NCI-H1436 (cell line): ENCODE results near the gene AGR2.
"Not testable (repeated sequence)": the region's sequence is repeated elsewhere in the genome, so short reads cannot be mapped to it uniquely, and the experiment has no call there.

Experiments used
- DNase-seq: peaks from one replicate; lab custom pipeline; 2025; lab: John Stamatoyannopoulos, UW

AGR2 gene

GRCh38 chr7:16773884-16774283, 30.9 kb downstream of the AGR2 start:
- no peak for DNase-seq

DNA sequence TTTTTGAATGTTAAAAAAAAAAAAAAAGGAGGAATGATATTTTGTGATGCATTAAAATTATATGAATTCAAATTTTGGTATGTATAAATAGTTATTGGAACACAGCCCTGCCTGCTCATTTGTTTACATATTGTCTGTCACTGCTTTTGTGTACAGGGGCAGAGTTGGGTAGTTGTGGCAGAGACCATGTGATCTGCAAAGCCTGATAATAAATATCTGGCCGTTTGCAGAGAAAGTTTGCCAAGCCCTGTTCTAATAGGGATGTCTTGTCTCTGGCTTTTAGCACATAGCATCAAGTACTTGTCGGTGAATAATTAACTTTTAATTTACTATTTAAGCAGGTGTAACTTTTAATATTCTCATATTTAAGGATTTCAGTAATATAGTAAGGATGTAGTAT, 31.5 kb downstream of the AGR2 start:
- DNase-seq = no peak

GRCh38 chr7:16770657-16771329, 34.0 kb downstream of the AGR2 start:
- DNase-seq = no peak

DNA sequence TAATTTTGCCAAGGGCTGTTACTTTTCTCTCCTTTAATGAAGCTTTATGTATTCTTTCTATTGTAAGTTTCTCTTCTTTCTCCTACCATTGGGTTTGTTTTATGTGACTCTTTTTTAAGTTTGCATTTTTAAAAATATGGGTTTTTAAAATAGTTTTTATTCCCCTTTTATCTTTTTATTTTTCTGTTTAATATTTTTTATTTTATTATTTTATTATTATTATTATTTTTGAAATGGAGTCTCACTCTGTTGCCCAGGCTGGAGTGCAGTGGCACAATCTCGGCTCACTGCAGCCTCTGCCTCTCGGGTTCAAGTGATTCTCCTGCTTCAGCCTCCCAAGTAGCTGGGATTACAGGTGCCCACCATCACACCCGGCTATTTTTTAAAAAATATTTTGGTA, 34.8 kb downstream of the AGR2 start:
- not testable (repeated sequence) for DNase-seq

DNA sequence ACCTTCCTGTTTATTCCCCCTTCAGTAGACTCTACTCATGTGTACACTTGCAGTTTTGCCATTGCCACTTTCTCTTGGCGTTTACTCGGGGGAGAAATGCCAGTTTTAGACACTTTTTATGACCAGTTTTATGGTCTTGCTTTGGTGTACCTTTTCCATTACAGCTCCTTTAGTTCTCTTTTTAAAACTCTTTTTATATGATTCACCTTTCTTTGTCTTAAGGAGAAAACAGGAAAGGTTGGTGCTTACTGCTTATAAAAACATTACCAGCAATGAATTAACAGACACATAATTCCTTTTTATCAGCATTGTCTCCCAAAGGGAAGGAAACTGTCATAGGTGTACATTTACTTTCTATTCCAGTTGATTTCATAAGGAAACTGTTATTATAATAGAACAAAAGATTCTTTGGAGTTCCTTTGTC, 39.4 kb downstream of the AGR2 start:
- no peak for DNase-seq

DNA sequence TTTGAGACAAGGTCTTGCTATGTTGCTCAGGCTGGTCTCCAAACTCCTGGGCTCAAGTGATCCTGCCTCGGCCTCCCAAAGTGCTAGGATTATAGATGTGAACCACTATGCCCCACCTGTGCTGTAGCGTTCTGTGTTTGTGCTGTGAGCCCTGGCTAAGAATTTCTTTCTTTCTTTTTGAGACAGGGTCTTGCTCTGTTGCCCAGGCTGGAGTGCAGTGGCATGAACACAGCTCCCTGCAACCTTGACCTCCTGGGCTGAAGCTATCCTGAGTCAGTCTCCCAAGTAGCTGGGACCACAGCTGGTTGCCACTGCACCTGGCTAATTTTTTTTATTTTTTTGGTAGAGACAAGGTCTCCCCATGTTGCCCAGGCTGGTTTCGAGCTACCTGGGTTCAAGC, 39.9 kb downstream of the AGR2 start:
- DNase-seq = no peak

DNA sequence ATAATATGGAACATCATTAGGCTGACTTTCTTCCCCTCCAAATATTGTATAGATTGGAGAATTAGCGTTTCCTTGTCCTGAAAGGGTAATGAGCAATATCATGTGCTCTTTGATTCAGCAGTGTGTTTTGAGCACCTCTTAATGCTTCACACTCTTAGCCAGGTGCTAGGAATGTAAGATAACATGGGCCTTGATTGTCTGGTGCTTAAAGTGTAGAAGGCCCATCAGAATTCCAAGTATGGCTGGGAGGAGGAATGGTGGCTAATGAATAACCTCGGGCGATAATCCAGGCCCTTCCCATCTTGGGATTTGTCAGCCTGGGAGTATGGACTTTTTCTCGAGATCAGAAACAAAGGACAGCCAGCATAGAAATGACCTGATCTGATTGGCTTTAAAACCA, 42.6 kb downstream of the AGR2 start:
- DNase-seq = no peak

DNA sequence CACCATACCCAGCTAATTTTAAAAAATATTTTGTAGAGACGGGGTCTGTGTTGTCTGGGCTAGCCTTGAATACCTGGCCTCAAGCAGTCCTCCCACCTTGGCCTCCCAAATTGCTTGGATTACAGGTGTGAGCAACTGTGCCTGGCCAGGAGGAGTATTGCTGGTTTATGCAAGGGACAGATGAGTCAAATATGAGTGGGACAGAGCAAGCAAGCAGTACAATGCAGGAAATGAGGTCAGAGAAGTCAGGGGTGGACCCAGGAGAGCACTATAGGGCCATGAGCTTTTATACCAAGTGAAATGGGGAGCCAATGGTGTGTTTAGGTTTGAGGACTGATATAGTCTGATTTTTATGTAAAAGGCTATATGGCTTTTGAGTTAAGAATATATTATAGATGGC, 45.0 kb downstream of the AGR2 start:
- no peak for DNase-seq

DNA sequence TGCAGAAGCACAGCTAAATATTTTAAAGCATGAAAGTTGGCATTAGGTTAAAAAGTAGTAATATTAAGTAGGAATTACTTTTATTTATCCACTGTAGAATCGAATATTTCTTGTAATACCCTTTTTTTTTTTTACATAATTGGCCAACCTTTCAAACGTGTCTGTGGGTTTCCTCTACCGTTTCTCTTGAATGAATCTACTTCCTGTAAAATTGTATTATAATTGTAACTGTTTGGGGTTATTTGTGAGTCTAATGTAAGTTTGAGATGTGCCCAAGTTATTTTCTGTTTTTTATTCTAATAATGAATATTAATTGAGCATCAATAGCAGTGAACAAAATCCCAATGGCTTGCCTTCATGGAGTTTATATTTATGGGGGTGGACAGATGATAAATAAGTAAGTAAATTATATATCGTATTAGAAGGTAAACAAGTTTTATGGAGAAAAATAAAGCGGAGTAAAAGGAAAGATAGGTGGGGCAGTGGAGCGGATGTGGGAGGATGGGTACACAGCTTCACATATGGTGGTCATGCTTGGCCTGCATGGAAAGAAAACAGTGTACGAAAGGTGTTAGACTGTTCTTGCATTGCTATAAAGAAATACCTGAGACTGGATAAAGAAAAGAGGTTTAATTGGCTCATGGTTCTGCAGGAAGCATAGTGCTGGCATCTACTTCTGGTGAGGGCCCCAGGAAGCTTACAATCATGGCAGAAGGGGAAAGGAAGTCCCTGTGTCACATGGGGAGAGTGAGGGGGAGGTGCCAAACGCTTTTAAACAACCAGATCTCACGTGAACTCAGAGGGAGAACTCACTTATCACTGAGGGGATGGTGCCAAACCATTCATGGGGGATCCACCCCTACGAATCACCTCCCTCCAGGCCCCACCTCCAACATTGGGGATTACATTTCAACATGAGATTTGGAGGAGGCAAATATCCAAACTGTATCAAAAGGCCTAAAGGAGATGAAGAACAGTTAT, 45.9 kb downstream of the AGR2 start:
- no peak for DNase-seq

GRCh38 chr7:16758036-16758435, 46.8 kb downstream of the AGR2 start:
- DNase-seq = no peak

DNA sequence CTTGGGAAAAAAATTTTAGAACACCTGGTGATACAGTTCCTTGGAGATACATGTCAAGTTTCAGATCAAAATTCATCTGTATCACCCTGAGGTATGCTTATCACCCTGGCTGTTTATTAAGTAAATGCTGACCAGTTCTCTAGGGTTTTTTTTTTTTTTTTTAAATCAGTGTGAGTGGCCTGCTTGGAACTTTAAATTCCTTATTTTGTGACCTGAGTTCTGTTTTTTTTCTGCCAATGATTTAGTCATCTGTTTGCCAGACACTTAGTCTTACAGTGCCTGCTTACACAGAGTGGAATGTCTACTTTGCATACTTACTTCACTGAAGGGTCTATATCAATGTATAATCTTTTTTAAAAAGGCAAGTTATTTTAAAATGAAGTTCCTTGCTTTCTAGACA, 49.4 kb downstream of the AGR2 start:
- DNase-seq = no peak

DNA sequence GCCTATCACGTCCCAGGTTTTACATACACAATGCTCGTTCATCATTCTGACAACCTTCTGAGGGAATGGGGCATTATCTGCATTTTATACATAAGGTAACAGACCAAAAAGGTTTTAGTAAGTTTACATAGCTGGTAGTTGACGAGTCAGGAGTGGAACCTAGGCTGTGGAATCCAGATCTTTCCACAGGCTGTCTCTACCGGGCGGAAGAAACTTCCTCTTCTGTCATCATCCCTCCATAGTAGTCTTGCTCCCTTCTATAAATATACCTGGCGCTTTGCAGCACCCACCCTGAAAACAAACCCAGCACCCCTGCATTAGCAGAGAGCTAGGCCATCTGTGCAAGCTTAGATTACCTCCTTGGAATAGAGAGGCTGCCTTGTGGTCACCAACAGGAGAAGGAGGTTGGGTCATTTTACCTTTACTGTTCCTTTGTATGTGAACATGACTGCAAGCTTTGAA, 49.9 kb downstream of the AGR2 start:
- no peak for DNase-seq

DNA sequence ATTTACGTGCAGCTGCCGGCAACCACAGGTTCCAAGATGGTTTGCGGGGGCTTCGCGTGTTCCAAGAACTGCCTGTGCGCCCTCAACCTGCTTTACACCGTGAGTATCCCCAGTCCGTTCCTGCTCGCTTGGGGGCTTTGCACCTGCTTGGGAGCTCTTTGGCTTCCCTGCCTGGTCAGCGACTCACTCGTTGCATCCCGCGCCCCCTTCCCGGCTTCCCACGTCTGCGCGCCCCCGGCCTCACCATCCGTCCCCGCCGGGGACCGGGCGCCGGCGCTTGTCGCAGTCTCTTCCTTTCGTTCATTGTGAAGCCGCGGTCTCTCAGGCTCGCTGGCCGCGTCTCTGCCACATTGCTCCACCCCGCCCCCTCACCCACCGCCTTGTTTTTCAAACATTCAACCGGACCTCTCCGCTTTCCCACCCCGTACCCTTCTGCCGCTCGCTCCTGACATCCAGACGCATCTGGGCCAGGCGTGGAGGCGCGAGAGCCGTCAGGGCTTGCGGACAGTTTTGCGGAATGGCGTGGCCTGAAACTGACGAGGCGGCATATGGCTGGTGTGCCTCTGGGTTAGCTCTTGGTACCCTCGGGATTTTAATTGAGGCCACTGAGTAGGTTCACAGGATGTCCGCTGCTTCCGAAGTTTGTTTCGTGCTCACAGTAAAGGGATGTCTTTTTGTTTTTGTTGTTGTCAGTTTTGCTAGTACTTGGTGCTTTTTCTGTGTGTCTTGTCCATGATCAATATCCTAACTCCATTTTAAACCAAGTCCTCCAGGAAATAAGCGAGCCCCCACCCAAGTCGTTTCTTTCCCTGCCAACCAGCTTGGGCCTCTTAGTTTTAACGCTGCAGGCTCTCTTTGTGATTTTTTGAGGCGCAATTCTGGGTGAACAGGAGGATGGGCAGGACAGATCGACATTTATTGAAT, 50.6 kb downstream of the AGR2 start:
- DNase-seq = peak; percentile 11

DNA sequence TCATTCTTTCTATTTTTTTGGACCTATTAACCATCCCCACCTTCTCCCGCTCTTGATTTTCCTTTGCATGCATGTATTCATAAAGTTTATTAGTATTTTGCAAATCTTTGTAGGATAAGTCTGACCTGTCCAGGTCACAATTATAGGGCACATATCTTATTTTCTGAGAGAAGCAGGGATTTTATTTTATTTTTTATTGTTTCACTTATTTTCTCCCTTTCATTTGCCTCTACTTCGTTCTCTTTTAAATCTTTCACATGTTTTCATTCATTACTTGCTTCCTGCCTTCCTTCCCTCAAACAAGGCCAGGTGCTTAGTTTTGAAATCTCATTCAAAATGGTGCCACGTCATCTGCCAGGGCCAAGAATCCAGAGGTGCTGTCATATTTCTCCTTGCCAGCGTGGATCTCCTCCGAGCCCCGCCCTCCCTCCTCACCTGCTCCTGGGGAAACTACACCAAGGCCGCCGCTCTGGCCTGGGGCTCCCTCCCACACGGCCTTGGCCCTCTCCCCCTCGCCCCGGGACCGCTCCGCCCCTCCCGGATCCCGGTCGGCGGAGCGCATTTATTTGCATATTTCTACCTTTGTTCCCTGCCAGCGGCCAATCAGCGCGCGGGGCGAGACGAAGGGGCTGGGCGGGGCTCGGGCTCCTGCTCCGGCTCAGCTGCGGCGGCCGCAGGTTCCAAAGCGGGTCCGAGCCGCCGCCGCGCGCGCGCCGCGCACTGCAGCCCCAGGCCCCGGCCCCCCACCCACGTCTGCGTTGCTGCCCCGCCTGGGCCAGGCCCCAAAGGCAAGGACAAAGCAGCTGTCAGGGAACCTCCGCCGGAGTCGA, 51.5 kb downstream of the AGR2 start, which contains the start of gene TSPAN13:
Gene TSPAN13 (plus strand): TSS at position 654 of the 830 bp plus-strand sequence. CDS start 213 bp downstream, outside the sequence.
- peak; percentile 89 for DNase-seq

DNA sequence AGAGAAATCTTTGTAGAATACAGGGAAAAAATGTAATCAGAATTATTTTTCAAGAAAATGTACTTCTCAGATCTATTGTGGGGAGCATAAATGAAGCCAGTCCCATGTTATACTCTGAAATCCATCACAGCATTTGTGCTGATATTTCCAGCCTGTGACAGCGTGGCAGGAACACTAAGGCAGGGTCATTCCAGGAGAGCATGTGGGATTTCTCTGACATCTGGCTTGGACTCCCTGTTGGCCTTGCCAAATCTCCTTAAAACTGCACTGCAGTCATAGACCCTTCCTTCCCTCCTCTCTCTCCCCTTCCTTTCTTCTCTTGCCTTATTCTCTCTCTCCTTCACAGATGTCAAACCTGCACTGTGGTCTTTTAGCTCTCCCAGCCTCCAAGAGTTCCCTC, 57.7 kb downstream of the AGR2 start:
- no peak for DNase-seq

DNA sequence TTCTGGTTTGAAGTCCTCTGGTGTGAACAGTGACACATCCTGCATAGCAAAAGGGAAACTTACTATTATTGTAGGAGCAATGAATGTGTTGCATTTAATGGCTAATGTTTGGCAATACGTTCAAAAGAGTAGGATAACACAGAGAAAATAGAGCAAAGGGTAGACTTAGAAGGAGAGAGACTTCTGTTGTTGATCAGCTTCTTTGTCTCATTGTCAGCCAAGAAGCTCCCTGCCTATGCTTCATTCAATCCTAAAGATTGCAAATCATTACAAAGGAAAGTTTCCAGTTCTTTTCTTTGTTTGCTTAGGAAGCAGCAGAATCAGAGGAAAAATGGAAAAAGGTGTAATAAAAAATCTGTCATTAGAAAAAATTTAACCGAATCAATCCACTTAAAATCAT, 59.2 kb downstream of the AGR2 start:
- no peak for DNase-seq

GRCh38 chr7:16744518-16745250, 60.1 kb downstream of the AGR2 start:
- DNase-seq = no peak

GRCh38 chr7:16743236-16743635, 61.6 kb downstream of the AGR2 start:
- no peak for DNase-seq

DNA sequence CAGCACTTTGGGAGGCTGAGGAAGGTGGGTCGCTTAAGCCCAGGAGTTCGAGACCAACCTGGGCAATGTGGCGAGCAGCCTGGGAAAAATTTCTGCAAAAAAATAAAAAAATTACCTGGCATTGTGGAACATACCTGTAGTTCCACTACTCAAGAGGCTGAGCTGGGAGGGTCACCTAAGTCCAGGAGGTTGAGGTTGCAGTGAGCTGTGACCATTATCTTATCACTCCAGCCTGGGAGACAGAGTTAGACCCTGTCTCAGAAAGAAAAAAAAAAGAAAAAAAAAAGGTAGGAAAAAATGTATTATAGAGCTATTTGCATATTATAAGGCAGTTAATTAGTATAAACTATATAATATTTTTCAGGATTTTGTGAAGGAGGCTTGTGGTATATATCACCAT, 62.3 kb downstream of the AGR2 start:
- DNase-seq = no peak
